ENCODE results near the gene CUBN. TPM values are rescaled to one million over a fixed set of nuclear protein-coding genes. Genes with fewer than 3 reads are reported as not detected.

CUBN gene
- total RNA-seq, 4 donors from 2014 or later: 0.54 to 1.8 (median 1.3) TPM

DNA sequence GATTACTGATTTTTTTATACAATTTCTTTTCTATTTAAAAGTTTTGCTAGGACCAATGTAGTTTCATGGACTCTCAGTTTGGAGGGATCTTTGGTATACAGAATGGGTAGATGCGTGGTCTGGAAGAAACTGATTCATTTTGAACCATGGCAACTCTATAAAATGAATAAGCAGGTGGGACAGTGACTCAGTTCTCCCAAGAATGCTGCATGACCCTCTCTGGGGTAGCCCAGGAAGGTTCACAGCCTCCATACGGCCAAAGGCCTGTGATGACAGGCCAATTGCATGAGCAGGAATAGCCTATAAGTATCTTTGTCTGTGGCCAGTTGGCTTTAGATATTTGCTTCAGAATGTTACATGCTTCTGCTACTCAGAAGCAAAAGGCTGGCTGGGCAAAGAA lies 199.1 kb downstream of the CUBN start:
- DNase-seq (ENCODE audit: low spot score in 2 of 2): no peak
- H3K4me3 ChIP-seq (ENCODE audit: low read depth, poor library complexity, severe bottlenecking): no peak overlapping the region
- TF ChIP-seq, protein P1, sequence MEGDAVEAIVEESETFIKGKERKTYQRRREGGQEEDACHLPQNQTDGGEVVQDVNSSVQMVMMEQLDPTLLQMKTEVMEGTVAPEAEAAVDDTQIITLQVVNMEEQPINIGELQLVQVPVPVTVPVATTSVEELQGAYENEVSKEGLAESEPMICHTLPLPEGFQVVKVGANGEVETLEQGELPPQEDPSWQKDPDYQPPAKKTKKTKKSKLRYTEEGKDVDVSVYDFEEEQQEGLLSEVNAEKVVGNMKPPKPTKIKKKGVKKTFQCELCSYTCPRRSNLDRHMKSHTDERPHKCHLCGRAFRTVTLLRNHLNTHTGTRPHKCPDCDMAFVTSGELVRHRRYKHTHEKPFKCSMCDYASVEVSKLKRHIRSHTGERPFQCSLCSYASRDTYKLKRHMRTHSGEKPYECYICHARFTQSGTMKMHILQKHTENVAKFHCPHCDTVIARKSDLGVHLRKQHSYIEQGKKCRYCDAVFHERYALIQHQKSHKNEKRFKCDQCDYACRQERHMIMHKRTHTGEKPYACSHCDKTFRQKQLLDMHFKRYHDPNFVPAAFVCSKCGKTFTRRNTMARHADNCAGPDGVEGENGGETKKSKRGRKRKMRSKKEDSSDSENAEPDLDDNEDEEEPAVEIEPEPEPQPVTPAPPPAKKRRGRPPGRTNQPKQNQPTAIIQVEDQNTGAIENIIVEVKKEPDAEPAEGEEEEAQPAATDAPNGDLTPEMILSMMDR (IDR thresholded peaks at IDR 0.05): no peak
- no peak for TF ChIP-seq POLR2A (IDR thresholded peaks at IDR 0.05)
- WGBS, 2 donors: 85 to 95% methylated on average over 2 of the region's 2 CpGs
- intact Hi-C loops (cut with DNase I; ENCODE audit: low total_unique reads): no loop called here

DNA sequence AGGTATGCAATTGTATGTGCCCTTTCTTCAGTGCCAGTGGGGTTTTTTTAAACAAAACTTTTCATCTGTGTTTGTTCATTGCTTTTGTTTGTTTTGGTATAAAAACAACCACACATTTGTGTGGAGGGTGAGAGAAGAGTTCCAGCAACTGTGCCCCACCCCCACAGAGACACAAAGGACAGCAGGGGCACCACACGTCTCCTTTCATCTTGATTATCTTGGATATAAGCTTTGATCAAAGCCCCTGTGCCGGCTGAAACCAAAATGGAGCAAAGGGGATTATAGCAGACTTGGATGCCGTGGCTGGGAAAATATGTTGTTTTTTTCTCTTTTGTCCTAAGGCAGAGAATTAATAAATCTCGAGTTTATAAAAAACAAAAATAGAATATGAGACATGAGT lies 200.5 kb downstream of the CUBN start:
- 39 to 58% methylated on average over 4 of the region's 4 CpGs for WGBS, 2 donors
- H3K4me3 ChIP-seq (ENCODE audit: low read depth, poor library complexity, severe bottlenecking): no peak overlapping the region
- TF ChIP-seq POLR2A (IDR thresholded peaks at IDR 0.05): no peak
- no peak for DNase-seq (ENCODE audit: low spot score in 2 of 2)
- intact Hi-C loops (cut with DNase I; ENCODE audit: low total_unique reads): no loop called here

DNA sequence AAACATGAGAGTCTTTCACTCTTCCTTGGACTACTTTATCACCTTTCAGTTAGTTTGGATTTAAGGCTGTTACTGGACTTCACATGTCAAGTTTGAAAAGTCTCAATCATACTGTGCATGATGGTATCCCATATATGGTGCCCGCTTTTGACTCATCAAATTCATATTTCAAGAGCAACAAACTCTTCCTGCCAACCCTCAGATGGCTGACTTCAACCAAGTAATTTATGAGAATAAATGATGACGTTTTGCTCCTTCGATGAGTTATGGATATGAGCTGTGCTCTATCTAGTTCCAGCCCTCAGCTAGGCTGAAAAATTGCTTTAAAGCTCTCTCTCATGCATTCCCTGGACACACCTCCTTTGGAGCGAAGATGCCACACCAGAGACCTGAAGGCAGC lies 202.1 kb downstream of the CUBN start:
- no peak for DNase-seq (ENCODE audit: low spot score in 2 of 2)
- 42 to 91% methylated on average over 4 of the region's 4 CpGs for WGBS, 2 donors
- no peak for TF ChIP-seq POLR2A (IDR thresholded peaks at IDR 0.05)
- TF ChIP-seq, protein P1 (IDR thresholded peaks at IDR 0.05): no peak
- no peak overlapping the region for H3K4me3 ChIP-seq (ENCODE audit: low read depth, poor library complexity, severe bottlenecking)
- intact Hi-C loops (cut with DNase I; ENCODE audit: low total_unique reads): no loop called here

DNA sequence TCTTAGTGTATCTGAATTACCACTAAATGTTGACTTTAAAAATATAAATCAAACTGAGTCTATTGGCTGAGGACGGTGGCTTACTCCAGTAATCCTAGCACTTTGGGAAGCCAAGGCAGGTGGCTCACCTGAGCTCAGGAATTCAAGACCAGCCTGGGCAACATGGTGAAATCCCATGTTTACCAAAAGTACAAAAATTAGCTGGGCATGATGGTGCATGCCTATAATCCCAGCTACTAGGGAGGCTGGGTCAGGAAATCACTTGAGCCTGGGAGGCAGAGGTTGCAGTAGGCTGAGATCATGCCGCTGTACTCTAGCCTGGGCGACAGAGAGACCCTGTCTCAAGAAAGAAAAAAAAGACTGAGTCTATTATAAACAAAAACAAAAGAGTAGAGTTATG lies 205.9 kb downstream of the CUBN start:
- intact Hi-C loops (cut with DNase I; ENCODE audit: low total_unique reads): no loop called here
- WGBS, 2 donors: 69 to 87% methylated on average over 3 of the region's 3 CpGs
- DNase-seq (ENCODE audit: low spot score in 2 of 2): no peak
- no peak overlapping the region for H3K4me3 ChIP-seq (ENCODE audit: low read depth, poor library complexity, severe bottlenecking)
- TF ChIP-seq, protein P1 (IDR thresholded peaks at IDR 0.05): no peak
- TF ChIP-seq POLR2A (IDR thresholded peaks at IDR 0.05): no peak

DNA sequence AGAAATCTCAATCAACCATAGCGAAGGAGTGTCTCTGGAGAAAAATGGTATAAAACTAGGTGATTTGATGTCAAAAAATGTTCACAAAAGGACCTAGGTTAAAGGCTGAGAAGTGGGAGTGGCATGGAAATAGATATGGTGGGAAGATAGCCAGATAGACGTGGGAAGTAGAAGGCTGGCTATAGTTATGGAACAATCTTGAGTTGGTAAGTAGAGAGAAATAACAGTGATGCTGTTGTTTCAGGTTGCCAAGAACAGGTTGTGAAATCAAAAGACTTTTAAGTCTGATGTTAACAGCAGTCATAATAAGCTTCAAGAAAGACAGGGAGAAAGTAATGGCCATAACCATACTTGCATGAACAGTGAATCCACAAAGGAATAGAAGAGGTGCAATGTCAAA lies 206.3 kb downstream of the CUBN start:
- WGBS, 2 donors: 17 to 60% methylated on average over 2 of the region's 2 CpGs
- H3K4me3 ChIP-seq (ENCODE audit: low read depth, poor library complexity, severe bottlenecking): no peak overlapping the region
- no peak for TF ChIP-seq POLR2A (IDR thresholded peaks at IDR 0.05)
- TF ChIP-seq, protein P1 (IDR thresholded peaks at IDR 0.05): no peak
- no peak for DNase-seq (ENCODE audit: low spot score in 2 of 2)
- intact Hi-C loops (cut with DNase I; ENCODE audit: low total_unique reads): no loop called here

DNA sequence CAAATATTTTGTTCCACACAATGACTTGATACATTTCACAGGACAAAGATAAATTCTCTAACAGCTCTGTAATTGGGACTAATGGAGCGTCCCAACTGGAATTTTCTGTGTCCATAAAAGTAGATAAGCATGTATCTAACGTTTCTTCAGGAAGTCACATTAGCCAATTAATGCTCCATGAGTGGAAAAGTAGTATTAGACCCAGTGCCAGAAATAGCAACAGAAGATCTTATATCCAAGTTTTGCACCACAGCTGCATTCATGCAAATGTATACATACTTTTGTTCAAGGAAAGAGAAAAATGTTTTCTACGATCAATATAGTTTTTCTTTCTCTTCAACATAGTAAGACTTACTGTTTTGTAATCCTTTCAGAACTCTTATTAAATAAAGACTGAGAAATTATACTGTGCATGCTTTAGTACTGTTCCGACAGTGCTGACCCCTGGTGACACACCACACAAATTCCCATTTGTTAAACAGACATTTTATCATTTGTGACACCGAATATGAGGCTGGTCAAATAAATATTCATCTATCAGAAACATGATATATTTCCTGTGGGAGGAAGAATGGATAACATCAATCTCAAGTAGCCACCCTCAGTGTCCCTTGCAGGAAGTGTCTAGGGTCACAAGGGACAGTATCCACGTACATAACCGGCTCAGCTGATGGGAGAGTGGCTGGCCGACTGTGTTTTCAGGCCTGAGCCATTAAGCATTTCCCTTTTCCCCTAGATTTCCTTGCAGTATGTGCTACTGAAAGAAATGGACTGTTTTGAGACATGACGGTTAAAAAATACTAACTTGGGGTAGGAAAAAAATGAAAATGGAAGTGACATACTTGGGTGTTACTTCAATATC lies 210.3 kb downstream of the CUBN start:
- 67% methylated on average over 9 of the region's 9 CpGs for WGBS, 2 donors
- intact Hi-C loops (cut with DNase I; ENCODE audit: low total_unique reads): no loop called here

More for the DNA sequence above, 210.3 kb downstream of the CUBN start:
- TF ChIP-seq, protein P1 (IDR thresholded peaks at IDR 0.05): no peak
- no peak for TF ChIP-seq POLR2A (IDR thresholded peaks at IDR 0.05)
- no peak for DNase-seq (ENCODE audit: low spot score in 2 of 2)
- H3K4me3 ChIP-seq (ENCODE audit: low read depth, poor library complexity, severe bottlenecking): no peak overlapping the region
